Measurements from ENCODE around the gene METTL1.
"Not testable (repeated sequence)": the region's sequence is repeated elsewhere in the genome, so short reads cannot be mapped to it uniquely, and the experiment has no call there.

METTL1 gene

DNA sequence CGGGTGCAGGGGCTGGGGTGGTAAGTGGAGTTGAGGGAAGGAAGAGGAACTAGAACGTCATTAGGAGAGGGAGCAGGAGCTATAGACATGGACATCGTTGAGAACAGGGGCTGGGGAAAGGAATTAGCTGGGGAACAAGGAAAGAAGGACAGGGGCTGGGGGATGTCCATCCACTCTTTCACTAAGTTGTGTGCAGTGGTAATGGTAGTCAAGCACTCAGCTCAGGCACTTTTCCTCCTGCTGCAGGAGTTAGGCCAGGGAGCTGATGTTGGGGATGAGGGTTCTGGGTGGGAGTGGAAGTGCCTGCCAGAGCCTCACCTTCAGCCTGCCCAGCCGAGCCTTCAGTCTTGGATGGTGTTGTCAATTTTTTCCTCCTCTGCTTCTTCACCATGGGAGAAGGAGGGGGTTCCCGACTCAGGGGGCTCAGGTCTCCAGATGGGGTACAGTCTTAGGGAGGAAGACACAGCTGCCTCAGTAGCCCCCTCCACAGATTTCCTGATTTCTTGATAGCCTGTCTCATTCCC is 42.5 kb downstream of the METTL1 start:
- H3K9me3 Mint-ChIP-seq: peaks cover 8% of the 10 kb centered on the region
- H3K27ac Mint-ChIP-seq: no peak overlapping the region
- intact Hi-C loops (cut with micrococcal nuclease): no loop called here
- no peaks in the 10 kb centered on the region for H3K4me1 Mint-ChIP-seq (ENCODE audit: low read depth)
- peaks cover 81% of the 10 kb centered on the region for H3K36me3 Mint-ChIP-seq (ENCODE audit: low read depth)
- no peaks in the 10 kb centered on the region for H3K27me3 Mint-ChIP-seq
- H3K4me3 Mint-ChIP-seq: no peak overlapping the region

DNA sequence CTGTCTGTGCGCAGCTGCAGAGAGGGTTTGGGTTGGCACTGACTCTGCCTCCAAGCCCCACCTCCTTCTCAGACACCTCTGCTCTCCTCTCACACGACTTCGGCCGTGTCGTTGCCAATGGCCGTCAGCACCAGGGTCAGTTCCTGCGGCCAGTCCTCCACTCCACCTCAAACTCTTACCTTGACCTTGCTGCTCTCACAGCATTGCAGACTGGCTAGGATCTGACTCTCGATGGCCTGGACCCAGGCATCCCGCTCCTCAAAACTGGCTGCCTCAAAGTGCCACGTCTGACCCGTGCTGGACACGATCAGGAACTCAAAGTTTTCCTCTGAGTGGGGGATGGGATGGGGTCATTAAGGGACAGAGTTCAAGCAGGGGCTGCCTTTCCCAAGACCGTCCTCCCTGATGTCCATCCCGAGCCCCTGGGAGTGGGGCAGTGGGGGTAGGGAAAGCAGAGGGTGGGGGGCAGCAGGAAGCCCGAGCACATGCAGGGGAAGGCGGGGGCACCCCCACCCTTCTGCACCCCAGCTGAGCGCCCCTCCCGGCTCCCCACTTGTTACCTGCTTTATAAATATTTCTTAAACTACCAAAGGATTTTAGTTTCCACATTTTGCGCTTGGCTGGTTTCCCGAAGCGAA is 44.0 kb downstream of the METTL1 start:
- intact Hi-C loops (cut with micrococcal nuclease): no loop called here
- peaks cover 66% of the 10 kb centered on the region for H3K36me3 Mint-ChIP-seq (ENCODE audit: low read depth)

DNA sequence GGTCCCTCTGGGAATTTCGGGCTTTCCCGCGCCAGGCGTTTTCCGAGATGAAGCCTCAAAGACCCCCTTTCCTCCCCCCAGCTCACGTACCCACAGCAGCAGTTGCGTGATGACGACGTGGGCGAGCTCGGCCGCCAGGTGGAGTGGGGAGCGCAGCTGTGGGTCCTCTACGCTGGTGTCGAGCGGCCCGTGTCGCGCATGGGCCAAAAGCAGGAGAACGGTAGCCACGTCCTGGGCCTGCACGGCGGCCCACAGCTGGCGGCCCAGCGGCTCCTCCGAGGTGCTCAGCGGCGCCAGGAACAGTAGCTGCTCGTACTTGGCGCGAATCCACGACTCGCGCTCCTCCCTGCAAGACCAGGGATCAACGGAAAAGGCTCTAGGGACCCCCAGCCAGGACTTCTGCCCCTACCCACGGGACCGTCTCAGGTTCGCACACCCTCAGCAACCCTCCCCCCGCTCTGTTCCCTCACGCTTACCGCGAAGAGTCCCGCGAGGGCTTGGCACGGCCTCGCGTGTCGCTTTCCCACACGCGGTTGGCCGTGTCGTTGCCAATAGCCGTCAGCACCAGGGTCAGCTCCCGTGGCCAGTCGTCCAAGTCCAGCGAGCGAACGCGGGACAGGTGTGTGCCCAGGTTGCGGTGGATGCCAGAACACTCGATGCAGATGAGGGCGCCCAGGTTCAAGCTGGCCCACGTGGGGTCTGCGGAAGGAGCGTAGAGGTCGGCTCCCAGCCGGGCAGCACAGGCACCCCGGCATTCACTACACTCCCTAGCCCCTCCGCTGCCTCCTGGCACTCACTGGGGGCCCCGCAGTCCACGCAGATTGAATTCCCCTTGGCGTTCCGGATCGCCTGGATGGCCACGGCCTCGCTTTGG is 44.8 kb downstream of the METTL1 start:
- Mint-ChIP-seq H3K27me3 (no peaks in the 10 kb centered on the region), H3K36me3 (ENCODE audit: low read depth) (peaks cover 60% of the 10 kb centered on the region), H3K4me3 (no peak overlapping the region), H3K4me1 (ENCODE audit: low read depth) (no peaks in the 10 kb centered on the region), H3K27ac (no peak overlapping the region), H3K9me3 (peaks cover 8% of the 10 kb centered on the region)
- intact Hi-C loops (cut with micrococcal nuclease): no loop called here

More for the DNA sequence above, 44.0 kb downstream of the METTL1 start:
- Mint-ChIP-seq H3K9me3 (peaks cover 8% of the 10 kb centered on the region), H3K27me3 (no peaks in the 10 kb centered on the region), H3K4me1 (ENCODE audit: low read depth) (no peaks in the 10 kb centered on the region), H3K4me3 (no peak overlapping the region), H3K27ac (no peak overlapping the region)

DNA sequence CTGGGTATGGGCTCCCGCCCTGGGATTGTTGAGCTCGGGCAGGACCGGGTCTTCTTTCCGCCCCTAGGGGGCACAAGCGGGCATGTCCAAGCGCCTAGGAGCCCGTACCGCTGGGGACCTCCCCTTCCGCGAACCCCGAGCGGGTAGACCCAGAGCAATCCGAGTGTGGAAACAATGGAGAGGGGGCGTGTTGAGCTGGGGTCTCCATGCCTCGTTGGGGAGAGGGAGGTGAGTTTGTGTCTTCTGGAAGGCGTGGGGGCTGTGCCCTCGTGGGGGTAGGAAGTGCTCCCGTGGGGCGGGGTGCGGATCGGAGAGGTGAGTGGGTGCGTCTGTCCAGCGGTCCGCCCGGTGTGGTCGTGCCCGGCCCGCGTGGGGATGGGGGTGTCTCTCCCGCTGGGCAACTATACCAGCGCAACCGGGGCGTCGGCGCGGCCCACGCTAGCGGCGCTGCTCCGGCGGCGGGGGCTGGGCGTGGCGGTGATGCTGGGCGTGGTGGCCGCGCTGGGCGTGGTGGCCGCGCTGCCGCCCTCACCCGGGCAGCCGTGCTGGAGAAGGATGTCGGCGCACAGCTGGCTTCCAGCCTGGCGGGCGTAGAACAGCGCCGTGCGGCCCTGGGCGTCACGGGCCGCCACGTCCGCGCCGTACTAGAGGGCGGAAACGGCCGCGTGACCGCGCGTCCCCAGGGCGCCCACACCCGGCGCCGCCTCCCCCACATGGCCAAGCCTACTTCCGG is 45.6 kb downstream of the METTL1 start:
- no peaks in the 10 kb centered on the region for H3K4me1 Mint-ChIP-seq (ENCODE audit: low read depth)
- intact Hi-C loops (cut with micrococcal nuclease): no loop called here

DNA sequence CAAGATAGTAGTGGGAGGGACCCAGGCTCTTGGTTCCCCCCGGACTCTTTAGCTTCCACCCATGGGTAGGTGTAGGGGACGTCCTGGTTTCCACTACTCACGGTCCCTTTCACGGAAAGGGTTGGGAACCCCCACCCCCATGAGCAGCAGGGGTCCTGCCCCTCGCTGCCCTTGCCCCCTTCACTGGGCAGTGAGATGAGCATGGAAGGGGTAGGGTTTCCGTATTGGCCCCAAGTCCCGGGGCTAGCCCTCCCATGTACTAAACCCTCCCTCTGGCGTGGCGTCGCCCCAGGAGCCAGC is 46.1 kb downstream of the METTL1 start:
- no peaks in the 10 kb centered on the region for H3K4me1 Mint-ChIP-seq (ENCODE audit: low read depth)
- peaks cover 8% of the 10 kb centered on the region for H3K9me3 Mint-ChIP-seq
- intact Hi-C loops (cut with micrococcal nuclease): no loop called here
- no peaks in the 10 kb centered on the region for H3K27me3 Mint-ChIP-seq
- H3K27ac Mint-ChIP-seq: peak overlapping the region; percentile 33
- no peak overlapping the region for H3K4me3 Mint-ChIP-seq
- peaks cover 60% of the 10 kb centered on the region for H3K36me3 Mint-ChIP-seq (ENCODE audit: low read depth)

More for the DNA sequence above, 45.6 kb downstream of the METTL1 start:
- Mint-ChIP-seq H3K36me3 (ENCODE audit: low read depth) (peaks cover 60% of the 10 kb centered on the region), H3K27ac (peak overlapping the region; percentile 33), H3K4me3 (peak overlapping the region; percentile 60), H3K9me3 (peaks cover 8% of the 10 kb centered on the region), H3K27me3 (no peaks in the 10 kb centered on the region)

DNA sequence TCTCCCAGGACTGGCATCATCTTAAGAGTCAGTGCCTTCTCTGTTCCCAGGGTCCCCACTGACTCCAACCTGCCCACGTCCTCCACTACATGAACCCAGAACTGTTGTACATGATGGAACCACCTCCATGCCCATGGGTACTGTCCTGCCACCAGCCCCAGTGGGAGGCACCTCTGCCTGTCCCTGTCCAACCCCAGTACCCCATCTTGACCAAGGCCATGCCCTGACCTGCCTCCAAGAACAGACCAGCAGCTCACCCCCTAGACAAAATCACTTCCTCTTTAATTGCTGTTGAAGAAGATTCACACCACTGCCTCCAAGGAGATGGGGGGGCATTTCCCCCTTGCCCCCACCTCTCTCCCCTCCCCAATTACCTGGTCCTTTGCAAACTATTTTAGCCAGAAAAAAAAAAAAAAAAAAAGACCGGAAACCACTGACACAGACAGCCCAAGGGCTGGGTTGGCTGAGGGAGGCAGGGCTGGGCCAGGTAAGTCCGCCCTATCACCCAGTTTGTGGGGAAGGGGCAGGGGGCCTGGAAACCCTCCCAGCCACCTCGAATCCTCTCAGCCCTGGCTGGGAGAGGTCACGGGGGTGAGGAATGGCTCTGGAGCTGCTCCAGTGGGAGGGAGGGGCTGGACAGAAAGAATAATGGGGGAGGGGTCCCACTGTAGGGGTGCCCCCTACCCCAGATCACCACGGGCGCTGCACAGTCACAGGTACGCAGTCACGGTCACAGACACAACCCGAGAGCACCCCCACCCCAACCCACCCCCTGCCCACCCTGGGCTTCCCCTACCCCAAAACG is 46.8 kb downstream of the METTL1 start:
- H3K27ac Mint-ChIP-seq: no peak overlapping the region
- H3K36me3 Mint-ChIP-seq (ENCODE audit: low read depth): peaks cover 61% of the 10 kb centered on the region
- H3K27me3 Mint-ChIP-seq: no peaks in the 10 kb centered on the region
- intact Hi-C loops (cut with micrococcal nuclease): no loop called here
- no peaks in the 10 kb centered on the region for H3K4me1 Mint-ChIP-seq (ENCODE audit: low read depth)
- no peak overlapping the region for H3K4me3 Mint-ChIP-seq
- peaks cover 8% of the 10 kb centered on the region for H3K9me3 Mint-ChIP-seq

DNA sequence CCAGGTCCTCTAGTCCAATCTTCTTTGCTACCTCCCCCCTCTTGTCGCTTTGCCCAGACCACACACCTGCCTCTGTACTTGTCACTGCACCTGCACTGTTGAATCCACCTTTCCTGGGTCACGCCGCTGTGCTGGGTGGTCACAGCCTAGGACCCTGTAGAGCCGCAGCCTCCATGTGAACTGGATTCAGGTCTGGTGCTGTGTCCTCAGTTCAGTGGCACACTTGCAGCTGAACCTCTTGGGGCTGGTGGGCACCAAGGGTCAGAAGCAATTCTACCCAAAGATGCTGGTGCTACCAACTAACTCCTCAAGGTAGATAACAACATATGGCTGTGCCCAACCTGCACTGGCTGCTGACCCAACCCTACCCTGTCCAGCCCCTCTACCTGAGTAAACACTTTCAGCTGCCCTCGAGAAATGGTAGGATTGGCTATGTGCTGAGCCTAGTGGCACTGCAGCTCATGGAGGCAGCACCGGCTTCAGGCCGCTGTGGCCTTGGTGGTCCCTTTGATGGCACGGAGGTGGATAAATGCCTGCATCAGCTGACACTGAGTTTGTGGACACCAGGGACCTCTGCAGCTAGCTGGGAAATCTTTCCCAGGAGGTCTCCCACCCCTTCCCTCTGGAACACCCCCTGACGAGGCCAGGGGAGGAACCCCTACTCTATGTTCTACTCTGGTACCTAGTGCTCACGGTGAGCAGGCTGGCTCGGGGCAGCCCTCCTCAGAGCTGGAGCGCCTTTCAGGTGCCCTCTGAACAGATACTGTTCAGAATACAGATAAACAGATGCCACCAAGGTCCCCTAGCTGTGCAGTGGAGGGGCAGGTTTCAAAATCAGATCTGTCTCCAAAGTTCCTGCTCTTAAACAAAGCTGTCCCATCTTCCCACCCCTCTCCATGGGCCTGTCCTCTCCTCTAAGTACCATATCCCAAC is 47.6 kb downstream of the METTL1 start:
- no peaks in the 10 kb centered on the region for H3K4me1 Mint-ChIP-seq (ENCODE audit: low read depth)

DNA sequence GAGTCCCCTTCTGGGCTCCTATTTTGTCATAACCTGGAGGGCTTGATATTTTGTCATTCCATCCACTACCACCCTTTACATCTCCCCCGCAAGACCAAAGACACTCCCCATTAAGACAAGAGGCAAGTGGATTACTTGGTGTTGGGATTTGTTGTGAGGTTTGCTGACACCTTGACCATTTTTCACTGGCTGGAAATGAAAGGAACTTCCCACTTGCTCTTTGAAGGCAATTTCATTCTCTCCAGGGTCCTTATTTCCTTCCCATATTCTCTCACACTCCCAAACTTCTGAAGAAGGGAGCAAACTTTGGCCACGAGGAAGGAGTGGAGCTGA is 48.3 kb downstream of the METTL1 start:
- no peaks in the 10 kb centered on the region for H3K4me1 Mint-ChIP-seq (ENCODE audit: low read depth)
- H3K36me3 Mint-ChIP-seq (ENCODE audit: low read depth): peaks cover 66% of the 10 kb centered on the region
- H3K27ac Mint-ChIP-seq: no peak overlapping the region
- H3K4me3 Mint-ChIP-seq: no peak overlapping the region
- H3K9me3 Mint-ChIP-seq: peaks cover 8% of the 10 kb centered on the region
- intact Hi-C loops (cut with micrococcal nuclease): no loop called here
- H3K27me3 Mint-ChIP-seq: no peaks in the 10 kb centered on the region

More for the DNA sequence above, 47.6 kb downstream of the METTL1 start:
- intact Hi-C loops (cut with micrococcal nuclease): no loop called here
- Mint-ChIP-seq H3K4me3 (no peak overlapping the region), H3K27ac (no peak overlapping the region), H3K36me3 (ENCODE audit: low read depth) (peaks cover 65% of the 10 kb centered on the region), H3K27me3 (no peaks in the 10 kb centered on the region), H3K9me3 (peaks cover 8% of the 10 kb centered on the region)

DNA sequence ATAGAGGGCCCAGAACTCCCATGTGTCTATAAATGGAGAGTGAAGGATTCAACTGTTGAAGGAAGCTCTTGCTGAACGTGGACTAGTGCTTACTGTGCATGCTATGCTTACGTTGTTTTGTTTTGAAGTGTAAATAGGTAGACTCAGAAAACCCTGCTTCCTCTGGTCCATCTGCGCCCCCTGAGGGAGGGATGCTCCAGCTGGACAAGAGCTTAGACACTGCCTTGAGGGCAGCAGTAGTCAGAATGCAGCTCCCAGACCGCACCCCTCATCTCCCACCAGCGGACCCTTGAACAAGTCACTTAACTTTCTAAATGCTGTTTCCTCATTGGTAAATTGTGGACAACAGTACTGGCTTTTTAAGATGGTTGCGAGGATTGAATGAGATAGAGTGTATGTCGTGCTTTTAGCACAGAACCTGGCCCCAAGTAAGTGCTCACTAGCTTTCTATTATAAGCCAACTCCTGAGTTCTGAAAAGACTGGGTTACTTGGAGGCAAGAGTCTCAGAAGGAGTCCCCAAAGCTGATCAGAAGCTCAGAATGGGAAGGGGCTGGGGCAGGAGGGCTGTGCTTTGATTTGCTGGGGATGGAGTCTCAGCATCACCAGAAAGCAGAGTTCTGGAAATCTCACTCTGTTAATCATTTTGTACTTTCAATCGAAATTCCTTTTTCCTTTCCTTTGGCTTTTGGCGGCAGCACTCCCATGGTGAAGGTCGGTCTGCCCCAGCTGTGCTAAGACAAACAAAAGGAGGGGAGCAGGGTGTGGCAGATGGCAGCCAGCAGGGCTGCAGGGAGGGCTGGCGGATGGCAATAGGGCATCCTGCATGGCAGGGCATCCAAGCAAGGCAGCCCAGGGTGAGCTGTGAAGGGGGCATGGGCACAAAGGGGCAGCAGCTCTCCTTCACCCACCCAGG is 48.9 kb downstream of the METTL1 start:
- Mint-ChIP-seq H3K27ac (peak overlapping the region; percentile 46), H3K36me3 (ENCODE audit: low read depth) (peaks cover 66% of the 10 kb centered on the region), H3K27me3 (no peaks in the 10 kb centered on the region), H3K9me3 (peaks cover 8% of the 10 kb centered on the region), H3K4me1 (ENCODE audit: low read depth) (no peaks in the 10 kb centered on the region), H3K4me3 (no peak overlapping the region)
- intact Hi-C loops (cut with micrococcal nuclease): no loop called here

DNA sequence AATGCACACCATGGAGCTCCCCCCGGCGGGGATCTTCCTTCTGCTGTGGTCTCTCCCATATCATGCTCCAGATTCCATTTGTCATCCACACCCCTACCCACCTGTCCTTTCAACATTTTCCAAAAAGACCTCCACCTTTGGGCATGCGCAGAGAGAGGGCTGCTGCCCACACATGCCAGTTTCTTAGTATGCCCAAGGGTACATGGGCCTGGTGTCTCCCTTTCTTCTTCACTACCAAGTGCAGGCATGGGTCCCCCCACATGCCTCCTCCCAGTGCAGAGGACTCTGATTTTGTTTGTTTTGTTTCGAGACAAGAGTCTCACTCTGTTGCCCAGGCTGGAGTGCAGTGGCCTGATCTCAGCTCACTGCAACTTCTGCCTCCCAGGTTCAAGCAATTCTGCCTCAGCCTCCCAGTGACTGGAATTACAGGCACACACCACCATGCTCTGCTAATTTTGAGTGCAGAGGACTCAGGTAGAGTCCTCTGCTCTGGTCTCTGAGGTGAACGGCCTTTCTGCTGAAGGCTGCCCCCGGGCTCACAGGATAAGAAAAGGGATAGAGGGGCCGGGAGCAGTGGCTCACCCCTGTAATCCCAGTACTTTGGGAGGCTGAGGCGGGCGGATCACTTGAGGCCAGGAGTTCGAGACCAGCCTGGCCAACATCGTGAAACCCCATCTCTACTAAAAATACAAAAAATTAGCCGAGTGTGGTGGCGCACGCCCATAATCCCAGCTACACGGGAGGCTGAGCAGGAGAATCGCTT is 49.9 kb downstream of the METTL1 start:
- H3K9me3 Mint-ChIP-seq; H3K27me3 Mint-ChIP-seq; H3K27ac Mint-ChIP-seq; intact Hi-C loops (cut with micrococcal nuclease); H3K4me3 Mint-ChIP-seq; H3K4me1 Mint-ChIP-seq (ENCODE audit: low read depth): not testable (repeated sequence)
- peaks cover 66% of the 10 kb centered on the region for H3K36me3 Mint-ChIP-seq (ENCODE audit: low read depth)

DNA sequence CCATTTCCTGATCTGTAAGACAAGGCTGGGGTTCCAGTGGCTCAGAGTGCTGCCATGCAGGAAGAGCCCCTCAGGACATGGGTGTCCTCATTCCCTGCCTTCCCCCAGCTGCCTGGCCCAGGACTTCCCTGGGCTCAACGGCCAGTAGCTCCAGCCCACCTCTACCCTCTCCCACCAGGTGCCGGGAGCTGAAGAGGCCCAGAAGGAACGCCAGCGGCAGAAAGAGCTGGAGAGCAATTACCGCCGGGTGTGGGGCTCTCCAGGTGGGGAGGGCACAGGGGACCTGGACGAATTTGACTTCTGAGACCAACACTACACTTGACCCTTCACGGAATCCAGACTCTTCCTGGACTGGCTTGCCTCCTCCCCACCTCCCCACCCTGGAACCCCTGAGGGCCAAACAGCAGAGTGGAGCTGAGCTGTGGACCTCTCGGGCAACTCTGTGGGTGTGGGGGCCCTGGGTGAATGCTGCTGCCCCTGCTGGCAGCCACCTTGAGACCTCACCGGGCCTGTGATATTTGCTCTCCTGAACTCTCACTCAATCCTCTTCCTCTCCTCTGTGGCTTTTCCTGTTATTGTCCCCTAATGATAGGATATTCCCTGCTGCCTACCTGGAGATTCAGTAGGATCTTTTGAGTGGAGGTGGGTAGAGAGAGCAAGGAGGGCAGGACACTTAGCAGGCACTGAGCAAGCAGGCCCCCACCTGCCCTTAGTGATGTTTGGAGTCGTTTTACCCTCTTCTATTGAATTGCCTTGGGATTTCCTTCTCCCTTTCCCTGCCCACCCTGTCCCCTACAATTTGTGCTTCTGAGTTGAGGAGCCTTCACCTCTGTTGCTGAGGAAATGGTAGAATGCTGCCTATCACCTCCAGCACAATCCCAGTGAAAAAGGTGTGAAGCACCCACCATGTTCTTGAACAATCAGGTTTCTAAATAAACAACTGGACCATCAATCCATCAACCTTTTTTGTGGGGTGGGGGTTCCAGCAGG is 51.0 kb downstream of the METTL1 start:
- H3K36me3 Mint-ChIP-seq (ENCODE audit: low read depth): peaks cover 66% of the 10 kb centered on the region
- no peaks in the 10 kb centered on the region for H3K4me1 Mint-ChIP-seq (ENCODE audit: low read depth)
- peaks cover 1% of the 10 kb centered on the region for H3K9me3 Mint-ChIP-seq
- H3K4me3 Mint-ChIP-seq: no peak overlapping the region
- H3K27ac Mint-ChIP-seq: no peak overlapping the region
- H3K27me3 Mint-ChIP-seq: no peaks in the 10 kb centered on the region
- intact Hi-C loops (cut with micrococcal nuclease): no loop called here

Measured in dendritic cell treated with granulocyte-macrophage colony-stimulating factor and Interleukin-4, amounts not matched to agents 40 ng/mL and 50 ng/mL, for 4 days (primary cell).